IMR-90 (cell line): Measurements from ENCODE around the gene ARHGEF17. TPM values are rescaled to one million over a fixed set of nuclear protein-coding genes. Genes with fewer than 3 reads are reported as not detected.

Experiments used
- ATAC-seq: fragments of 200-7000 bp; cut with Tn5 transposase; 2 replicates; pipeline ENCODE4 v1.9.1; 2020; ENCODE audit warnings: low read depth, mild to moderate bottlenecking, moderate library complexity
- BruUV-seq: library from RNA; stranded (reverse); fragments of 400-500 nt; replicated peaks from 2 replicates; lab custom pipeline; 2021; lab: Mats Ljungman, UMichigan
- CTCF ChIA-PET: fragments of 300-600 bp; formaldehyde crosslinking; extraction: SDS; loops from one replicate; lab custom pipeline; 2021; ENCODE audit warnings: antibody characterized with exemption; lab: Yijun Ruan, JAX
- POLR2A ChIA-PET: fragments of 300-600 bp; sonication (Branson Sonifier 250); formaldehyde crosslinking; loops from one replicate; lab custom pipeline; 2022; ENCODE audit warnings: antibody characterized with exemption; ENCODE audit not compliant: unreplicated experiment; lab: Charles Lee
- DNase-seq: peaks from one replicate; pipeline ENCODE4 v3.0.0; 2013
- H2AFZ ChIP-seq: replicated peaks from 2 replicates; pipeline ENCODE3; 2013; ENCODE audit warnings: low read length, mild to moderate bottlenecking; ENCODE audit not compliant: poor library complexity
- H2AK5ac ChIP-seq: 2 replicates; pipeline ENCODE4 v1.6.1; 2013; ENCODE audit warnings: low read depth, low read length, inconsistent platforms
- H2AK9ac ChIP-seq: replicated peaks from 2 replicates; pipeline ENCODE3; 2013; ENCODE audit warnings: mild to moderate bottlenecking, low read depth, low read length, moderate library complexity; ENCODE audit not compliant: poor library complexity
- H2BK120ac ChIP-seq: 2 replicates; pipeline ENCODE4 v1.6.1; 2013; ENCODE audit warnings: low read depth, low read length, inconsistent platforms
- H2BK15ac ChIP-seq: 3 replicates; pipeline ENCODE4 v1.6.1; 2013; ENCODE audit warnings: low read depth, low read length, inconsistent platforms
- H2BK20ac ChIP-seq: 2 replicates; pipeline ENCODE4 v1.6.1; 2013; ENCODE audit warnings: low read depth, mild to moderate bottlenecking, inconsistent platforms, low read length, moderate library complexity
- H2BK5ac ChIP-seq: 2 replicates; pipeline ENCODE4 v1.6.1; 2013; ENCODE audit warnings: mild to moderate bottlenecking, low read depth, low read length, inconsistent platforms; ENCODE audit not compliant: poor library complexity, severe bottlenecking
- H3K14ac ChIP-seq: replicated peaks from 2 replicates; pipeline ENCODE4 v1.6.1; 2013; ENCODE audit warnings: low read depth, low read length, inconsistent platforms
- H3K18ac ChIP-seq: 2 replicates; pipeline ENCODE4 v1.6.1; 2013; ENCODE audit warnings: low read depth, low read length, control low read depth
- H3K23ac ChIP-seq: 2 replicates; pipeline ENCODE4 v1.6.1; 2013; ENCODE audit warnings: low read depth, low read length, inconsistent platforms
- H3K27ac ChIP-seq: 2 replicates; pipeline ENCODE4 v1.5.1; 2013; ENCODE audit warnings: mild to moderate bottlenecking, control low read depth, low read length; ENCODE audit not compliant: insufficient read depth
- H3K27me3 ChIP-seq: 2 replicates; pipeline ENCODE4 v1.6.1; 2013; ENCODE audit warnings: low read length; ENCODE audit not compliant: control insufficient read depth, insufficient read depth
- H3K36me3 ChIP-seq: 2 replicates; pipeline ENCODE4 v1.6.1; 2013; ENCODE audit warnings: low read length, mixed read lengths; ENCODE audit not compliant: control insufficient read depth, insufficient read depth
- H3K4ac ChIP-seq: 2 replicates; pipeline ENCODE4 v1.6.1; 2013; ENCODE audit warnings: low read depth, low read length, inconsistent platforms
- H3K4me1 ChIP-seq: 2 replicates; pipeline ENCODE4 v1.6.1; 2013; ENCODE audit warnings: low read length, mixed read lengths; ENCODE audit not compliant: control insufficient read depth, insufficient read depth
- H3K4me2 ChIP-seq: 2 replicates; pipeline ENCODE4 v1.6.1; 2013; ENCODE audit warnings: low read depth, mild to moderate bottlenecking, control low read depth, low read length, moderate library complexity
- H3K4me3 ChIP-seq: 2 replicates; pipeline ENCODE4 v1.5.1; 2013; ENCODE audit warnings: low read depth, mild to moderate bottlenecking, control low read depth, low read length, moderate library complexity; ENCODE audit not compliant: insufficient read depth
- H3K56ac ChIP-seq: 2 replicates; pipeline ENCODE4 v1.6.1; 2013; ENCODE audit warnings: low read length, inconsistent platforms; ENCODE audit not compliant: insufficient read depth; ENCODE audit errors: extremely low read depth
- H3K79me1 ChIP-seq, 2 experiments: 2 replicates each; pipeline ENCODE4 v1.6.1; 2013; ENCODE audit warnings: low read length in 2 of 2, inconsistent platforms in 1 of 2, low read depth in 1 of 2
- H3K9ac ChIP-seq: 2 replicates; pipeline ENCODE4 v1.6.1; 2013; ENCODE audit warnings: low read depth, low read length, control low read depth
- H3K9me1 ChIP-seq: 2 replicates; pipeline ENCODE4 v1.6.1; 2013; ENCODE audit warnings: low read length, inconsistent platforms; ENCODE audit not compliant: insufficient read depth
- H3K9me3 ChIP-seq: 2 replicates; pipeline ENCODE4 v1.6.1; 2013; ENCODE audit warnings: low read length; ENCODE audit not compliant: control insufficient read depth, insufficient read depth
- H4K20me1 ChIP-seq: 2 replicates; pipeline ENCODE4 v1.6.1; 2013; ENCODE audit warnings: low read length, inconsistent platforms; ENCODE audit not compliant: insufficient read depth
- H4K5ac ChIP-seq: 2 replicates; pipeline ENCODE4 v1.6.1; 2013; ENCODE audit warnings: mild to moderate bottlenecking, low read depth, low read length, control low read depth
- H4K8ac ChIP-seq, 2 experiments: 2 replicates each; pipeline ENCODE4 v1.6.1; 2013; ENCODE audit warnings: low read depth in 2 of 2, low read length in 2 of 2, control low read depth in 1 of 2, inconsistent platforms in 1 of 2
- H4K91ac ChIP-seq: 2 replicates; pipeline ENCODE4 v1.6.1; 2013; ENCODE audit warnings: low read depth, low read length, inconsistent platforms; ENCODE audit not compliant: insufficient read depth
- CHD1 ChIP-seq: IDR thresholded peaks from 2 replicates; pipeline ENCODE4 v1.6.1; 2012; ENCODE audit warnings: low read depth, low read length, improper control_type of control experiment
- MAZ ChIP-seq: IDR thresholded peaks from 2 replicates; pipeline ENCODE4 v1.6.1; 2012; ENCODE audit warnings: low read depth, mild to moderate bottlenecking, low read length, improper control_type of control experiment, moderate library complexity, borderline replicate concordance
- NFE2L2 ChIP-seq: fragments of 150-350 bp; IDR thresholded peaks from 2 replicates; pipeline ENCODE4 v1.6.1; 2016; ENCODE audit warnings: low read depth, mild to moderate bottlenecking, low read length
- WGBS, 2 experiments: methylation state at CpG; one replicate each; pipeline versions ENCODE4 v1.1.5 to v1.1.7; 2013; ENCODE audit warnings: missing lambda C conversion rate in 2 of 2; ENCODE audit not compliant: insufficient read length in 1 of 2; ENCODE audit errors: extremely low coverage in 2 of 2; 5-methylcytosine and 5-hydroxymethylcytosine counted together
- dilution Hi-C: fragments of 300-500 bp; cut with HindIII; formaldehyde crosslinking; loops from one replicate; pipeline ENCODE4 v1.14.3; 2018; ENCODE audit warnings: low sequenced_read_pairs; ENCODE audit not compliant: unreplicated experiment
- in situ Hi-C: fragments of 300-500 bp; cut with MboI; formaldehyde crosslinking; loops from 3 replicates; pipeline ENCODE4 v1.14.3; 2019; ENCODE audit warnings: low sequenced_read_pairs, inconsistent platforms, mixed read lengths
- intact Hi-C: fragments of 100-400 bp; cut with micrococcal nuclease; formaldehyde crosslinking; loops from 2 replicates; pipeline ENCODE4 v1.10.0; 2022
- polyA plus RNA-seq, 3 experiments: library from polyadenylated mRNA; depleted of rRNA; stranded (reverse); fragments of >200 nt; gene quantifications; 2 replicates each; pipeline ENCODE4 v1.2.3, GENCODE V29; 2012; ENCODE audit warnings: low replicate concordance in 1 of 3
- total RNA-seq: library from RNA; depleted of rRNA; stranded (reverse); fragments of >200 nt; gene quantifications from 2 replicates; pipeline ENCODE4 v1.2.3, GENCODE V29; 2012

The ARHGEF17 gene
- total and polyA plus RNA-seq, 2 of the 4 experiments (the other 2 are of a cell fraction): 21.7 to 97.7 TPM

GRCh38 chr11:73388265-73389133 is 80.4 kb downstream of the ARHGEF17 start (continued):
- no peak for TF ChIP-seq MAZ
- TF ChIP-seq CHD1: no peak

DNA sequence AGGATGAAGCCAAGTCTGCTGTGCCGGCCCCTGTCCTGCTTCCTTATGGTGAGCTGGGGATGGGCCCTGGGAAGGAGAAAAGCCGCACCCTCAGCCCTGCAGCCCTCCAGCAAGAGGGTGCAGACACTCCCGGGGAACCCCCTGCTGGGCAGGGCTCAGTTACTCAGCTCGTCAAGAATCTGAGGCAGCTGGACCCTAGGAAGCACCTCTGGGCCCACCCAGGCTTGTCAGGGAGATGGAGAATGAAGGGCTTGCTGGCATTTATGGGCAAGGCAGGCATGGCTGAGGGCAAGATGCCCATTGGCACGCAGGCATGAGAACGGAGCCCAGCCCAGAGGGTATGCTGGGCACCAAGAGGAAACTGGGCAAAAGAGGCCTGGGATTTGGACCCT is 81.1 kb downstream of the ARHGEF17 start:
- H3K4me1 ChIP-seq: peaks cover 26% of the 10 kb centered on the region
- H2AFZ ChIP-seq: no peak overlapping the region
- in situ Hi-C loops (no loop called here), intact Hi-C loops (no loop called here), dilution Hi-C loops (no loop called here)
- no peaks in the 10 kb centered on the region for H3K9me3 ChIP-seq
- no peak overlapping the region for H3K23ac ChIP-seq
- H2AK5ac ChIP-seq: no peak overlapping the region
- no peak overlapping the region for H2BK5ac ChIP-seq
- no TSS peak for BruUV-seq
- H3K79me1 ChIP-seq: peaks cover 27 to 47% of the 10 kb centered on the region in 2 experiments
- no peak overlapping the region for H2BK15ac ChIP-seq
- no peak overlapping the region for H2BK120ac ChIP-seq
- H3K18ac ChIP-seq: no peak overlapping the region
- H3K56ac ChIP-seq: no peak overlapping the region
- DNase-seq (no peak), ATAC-seq (no peak)
- no peak overlapping the region for H4K8ac ChIP-seq
- no peak overlapping the region for H3K9ac ChIP-seq
- H3K4me2 ChIP-seq: no peak overlapping the region
- CTCF ChIA-PET: interaction anchor here (1.2 kb wide), 1 partner anchor 94 kb away, joined by 3 read pairs; no protein-coding TSS in a partner anchor
- no peak overlapping the region for H3K4ac ChIP-seq
- H2AK9ac ChIP-seq: no peak overlapping the region
- H2BK20ac ChIP-seq: no peak overlapping the region
- H3K27me3 ChIP-seq: no peaks in the 10 kb centered on the region
- no peak overlapping the region for H3K27ac ChIP-seq
- POLR2A ChIA-PET: no interaction called here
- peaks cover 3% of the 10 kb centered on the region; the same call in 1 of the 2 replicates for H3K36me3 ChIP-seq
- peaks cover 18% of the 10 kb centered on the region for H4K20me1 ChIP-seq
- no peak overlapping the region for H3K14ac ChIP-seq
- no peak for TF ChIP-seq NFE2L2
- WGBS, 2 experiments: 90% methylated on average over 5 of the region's 6 CpGs; no CpG with 5 or more reads in 1 of the 2 experiments
- no peak overlapping the region for H4K5ac ChIP-seq
- H3K9me1 ChIP-seq: peaks cover 20% of the 10 kb centered on the region; the same call in 1 of the 2 replicates
- no peak overlapping the region for H3K4me3 ChIP-seq
- H4K91ac ChIP-seq: no peak overlapping the region
